Left forelimb (tissue), 1 donor: ENCODE measurements around the gene TEX51.
A peak's percentile ranks its signal among the peaks of the same experiment; 100 is the strongest.

Experiments
- DNase-seq: peaks from one replicate; pipeline ENCODE4 v3.0.0-alpha.2; 2018; ENCODE audit warnings: low spot score

TEX51 gene

DNA sequence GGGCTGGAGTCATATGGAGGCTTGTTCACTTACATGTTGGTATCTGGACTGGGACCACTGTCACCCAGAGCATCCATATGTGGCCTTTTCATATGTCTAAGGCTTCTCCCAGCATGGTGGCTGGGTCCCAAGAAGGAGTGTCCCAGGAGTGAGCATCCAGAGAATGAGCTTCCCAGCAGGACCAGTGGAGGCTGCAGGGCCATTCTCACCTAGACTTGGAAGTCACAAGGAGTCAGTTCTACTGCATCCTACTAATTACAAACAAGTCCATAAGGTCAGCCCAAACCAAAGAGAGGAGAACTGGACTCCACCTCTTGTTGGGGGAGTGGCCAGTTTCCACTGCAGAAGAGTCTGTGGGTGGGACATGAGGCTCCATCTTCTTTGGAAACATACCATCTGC lies 5.1 kb upstream of the TEX51 start:
- DNase-seq, result peak; percentile 37

GRCh38 chr2:126894082-126894481 lies 4.6 kb upstream of the TEX51 start:
- no peak for DNase-seq

- DNase-seq, result peak; percentile 28
These were observed 4.0 kb upstream of the TEX51 start for GRCh38 chr2:126894585-126895182.

DNA sequence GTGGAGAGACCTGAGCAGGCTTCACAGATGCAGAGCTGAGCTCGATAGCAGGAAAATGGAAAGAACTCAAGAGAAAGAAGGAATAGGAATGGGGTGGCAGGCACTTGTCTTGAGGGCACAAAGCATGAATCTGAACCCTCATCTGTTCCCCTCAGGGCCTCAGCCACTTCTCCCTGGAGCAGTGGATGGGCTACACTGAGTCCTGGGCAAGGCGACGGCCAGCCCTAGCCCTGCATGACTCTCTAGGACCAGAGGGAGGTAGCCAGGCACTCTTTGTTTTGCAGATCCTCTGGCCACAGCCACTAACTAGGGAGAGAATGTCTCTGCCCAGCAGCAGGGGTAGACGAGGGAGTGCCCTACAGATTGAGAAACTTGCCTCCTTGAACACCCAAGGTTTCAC lies 3.4 kb upstream of the TEX51 start:
- DNase-seq, result no peak

- no peak for DNase-seq
These were observed 2.2 kb upstream of the TEX51 start for GRCh38 chr2:126896471-126896870.

- peak; percentile 58 for DNase-seq
These were observed 1.0 kb downstream of the TEX51 start for GRCh38 chr2:126899616-126900185.

- DNase-seq, result peak; percentile 17
These were observed 2.1 kb downstream of the TEX51 start for GRCh38 chr2:126900646-126901319.

GRCh38 chr2:126901459-126901858 lies 2.8 kb downstream of the TEX51 start:
- peak; percentile 36 for DNase-seq

DNA sequence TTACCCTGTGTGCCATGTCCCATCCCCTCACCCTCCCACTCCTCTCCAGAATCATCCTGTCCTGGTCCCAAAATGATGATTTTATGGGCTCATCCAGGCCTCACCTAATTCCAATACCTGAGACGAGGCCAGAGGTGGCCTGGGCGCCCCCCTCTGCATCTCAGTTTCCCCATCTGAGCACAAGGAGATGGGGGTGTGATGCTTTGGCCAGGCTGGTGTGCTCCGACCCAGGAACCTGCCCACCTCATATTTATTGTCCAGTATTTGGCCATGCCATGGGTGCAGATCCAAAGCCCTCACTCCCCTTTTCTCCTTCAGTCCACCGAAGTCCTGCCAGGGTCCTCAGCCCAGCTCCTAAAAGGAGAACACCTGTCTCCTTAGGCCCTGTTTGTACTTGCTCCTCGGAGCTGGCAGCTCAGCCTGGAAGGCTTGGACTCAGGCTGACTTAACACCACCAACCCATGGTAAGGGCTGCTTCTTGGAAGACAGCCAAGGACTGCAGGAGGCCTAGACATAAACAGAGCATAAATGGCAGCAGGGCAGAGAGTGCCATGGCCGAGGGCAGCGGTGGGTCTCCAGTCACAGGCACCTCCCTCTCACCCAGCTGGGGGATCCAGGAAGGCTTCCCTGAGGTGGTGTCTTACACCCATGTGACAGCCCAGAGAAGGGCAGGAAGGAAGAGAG lies 3.6 kb downstream of the TEX51 start:
- peak; percentile 42 for DNase-seq

DNA sequence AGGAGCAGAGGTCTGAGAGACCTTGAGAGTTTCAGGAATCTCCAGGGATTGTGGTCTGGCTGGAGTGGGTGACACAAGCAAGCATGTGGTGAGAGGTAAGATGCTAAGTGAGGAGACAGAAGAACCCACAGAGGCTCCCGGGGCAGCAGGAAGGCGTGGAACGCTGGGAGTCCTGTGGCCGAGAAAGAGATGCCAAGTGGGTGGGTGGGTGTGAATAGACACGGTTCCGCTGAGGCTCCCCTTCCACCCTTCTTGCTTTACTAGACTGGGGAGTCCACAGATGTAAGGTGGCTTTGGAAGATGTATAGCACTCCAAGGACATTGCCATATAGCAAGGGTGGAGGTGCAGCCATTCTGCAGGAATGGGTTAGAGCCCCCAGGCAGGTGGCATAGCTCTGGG lies 4.2 kb downstream of the TEX51 start:
- peak; percentile 46 for DNase-seq

GRCh38 chr2:126905991-126906390 lies 7.3 kb downstream of the TEX51 start:
- DNase-seq, result no peak

GRCh38 chr2:126906781-126907180 lies 8.1 kb downstream of the TEX51 start:
- peak; percentile 48 for DNase-seq

GRCh38 chr2:126907671-126908070 lies 9.0 kb downstream of the TEX51 start:
- DNase-seq, result no peak

GRCh38 chr2:126908721-126909177 lies 10.1 kb downstream of the TEX51 start:
- DNase-seq, result no peak

GRCh38 chr2:126909366-126909765 lies 10.7 kb downstream of the TEX51 start:
- DNase-seq, result no peak

DNA sequence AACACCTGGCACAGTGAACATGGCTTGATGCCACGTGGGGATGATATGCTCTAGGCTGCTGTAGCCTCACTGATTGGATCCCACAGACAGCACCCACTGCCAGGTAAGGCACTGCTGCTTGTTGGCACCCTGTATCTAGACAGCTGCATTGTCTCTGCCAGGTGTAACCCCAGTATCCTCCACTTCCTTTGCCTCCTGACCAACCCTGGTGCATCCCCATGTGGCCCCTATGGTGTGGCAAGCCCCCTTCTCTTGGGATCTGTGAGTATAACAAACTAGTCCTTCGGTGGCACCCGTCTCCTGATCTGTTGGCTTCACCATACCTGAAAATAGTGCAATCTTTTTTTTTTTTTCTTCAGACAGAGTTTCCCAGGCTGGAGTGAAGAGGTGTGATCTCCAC lies 11.1 kb downstream of the TEX51 start:
- DNase-seq, result no peak

DNA sequence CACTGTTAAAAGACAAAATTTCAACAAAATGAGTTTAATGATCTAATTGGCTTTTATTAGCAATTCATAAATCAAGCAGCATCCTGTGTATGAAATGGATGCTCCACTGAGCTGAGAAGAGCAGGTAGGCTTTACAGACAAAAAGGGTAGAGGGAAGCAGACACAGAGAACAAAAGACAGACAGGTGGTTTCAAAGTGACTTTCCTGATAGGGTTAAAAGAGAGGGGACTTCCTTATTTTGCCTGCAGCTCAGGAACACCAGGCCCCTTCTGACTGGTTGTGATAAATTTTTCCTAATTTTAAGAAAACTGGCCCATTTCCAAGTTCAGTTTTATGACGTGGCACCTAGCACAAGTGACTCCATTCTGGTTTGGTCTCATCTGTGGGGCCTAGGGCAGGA lies 11.9 kb downstream of the TEX51 start:
- DNase-seq, result no peak

DNA sequence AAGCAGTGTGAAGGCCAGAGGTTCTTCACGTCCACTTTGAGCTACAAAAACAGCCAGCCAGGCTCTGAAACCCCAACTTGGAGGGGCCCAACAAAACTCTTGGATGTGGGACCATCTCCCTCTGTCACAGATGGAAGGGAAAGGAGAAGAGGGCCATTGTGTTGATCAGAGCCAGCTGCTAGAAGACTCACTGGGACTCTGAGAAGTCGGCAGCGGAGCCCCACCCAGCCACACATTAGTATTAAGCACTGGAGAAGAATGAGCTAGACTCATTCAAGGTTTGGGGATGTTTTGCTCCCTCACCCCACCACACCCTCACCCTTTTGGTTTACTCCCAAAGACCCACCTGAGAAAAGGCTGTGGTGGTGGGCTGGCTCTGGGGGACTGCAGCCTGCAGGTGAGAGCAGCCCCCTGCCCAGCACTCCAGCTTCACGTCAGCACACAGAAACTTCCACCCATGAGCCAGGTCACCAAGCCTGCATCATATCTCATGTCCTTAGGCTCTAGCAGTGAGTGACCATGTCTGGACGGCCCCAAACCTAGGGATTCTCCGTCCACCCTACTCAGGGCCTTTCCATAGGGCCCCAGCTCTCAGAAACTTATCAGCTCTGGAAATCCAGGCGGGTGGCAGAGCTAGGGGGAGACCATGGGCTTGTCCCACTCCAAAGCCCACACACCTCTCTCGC lies 12.6 kb downstream of the TEX51 start:
- DNase-seq, result no peak

DNA sequence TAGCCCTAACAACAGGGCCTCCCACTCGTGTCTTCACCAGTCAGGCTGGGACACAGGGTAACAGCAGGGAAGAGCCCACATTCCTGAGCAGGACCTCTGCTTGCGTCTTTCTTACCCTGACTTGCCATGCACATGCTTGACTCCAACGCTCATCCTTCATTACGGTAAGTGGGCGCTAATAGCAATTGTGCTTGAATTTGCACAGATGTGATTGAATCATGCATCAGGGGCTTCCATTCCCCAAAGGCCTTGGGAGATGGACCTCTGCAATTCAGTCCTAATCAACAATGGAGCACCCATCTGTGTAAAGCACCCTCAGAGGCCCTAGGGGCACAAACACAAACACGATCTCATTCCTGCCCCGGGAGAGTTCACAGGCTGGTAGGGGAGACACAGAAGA lies 13.5 kb downstream of the TEX51 start:
- DNase-seq, result no peak

GRCh38 chr2:126913329-126913728 lies 14.6 kb downstream of the TEX51 start:
- DNase-seq, result peak; percentile 14

- DNase-seq, result peak; percentile 28
These were observed 15.4 kb downstream of the TEX51 start for GRCh38 chr2:126913881-126914615.
